ENCODE results near the gene PTPRG. TPM values are rescaled to one million over a fixed set of nuclear protein-coding genes. Genes with fewer than 3 reads are reported as not detected.

Gene PTPRG
- total RNA-seq, 2 experiments from 2014 or later, result 0.03 to 0.05 TPM

DNA sequence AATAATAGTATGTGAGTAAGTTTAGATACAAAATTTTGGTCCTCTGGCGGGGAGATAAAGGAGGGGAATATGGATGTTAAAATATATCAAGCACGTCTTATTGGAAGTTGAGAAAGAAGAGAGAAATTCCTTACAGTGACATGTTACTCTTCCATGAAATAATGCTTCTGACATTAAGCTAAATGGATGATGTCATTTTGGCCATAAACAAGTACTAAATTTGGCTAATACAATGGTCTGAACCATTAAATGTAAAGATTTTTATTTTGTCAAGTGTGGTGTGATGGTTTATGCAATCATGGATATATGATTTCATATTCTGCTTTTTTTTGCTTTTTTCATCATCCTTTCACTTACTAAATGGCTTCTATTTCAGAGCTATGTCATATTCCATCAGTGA lies 406.6 kb downstream of the PTPRG start:
- H3K9me3 Mint-ChIP-seq, result no peaks in the 10 kb centered on the region
- TF ChIP-seq, protein P1, sequence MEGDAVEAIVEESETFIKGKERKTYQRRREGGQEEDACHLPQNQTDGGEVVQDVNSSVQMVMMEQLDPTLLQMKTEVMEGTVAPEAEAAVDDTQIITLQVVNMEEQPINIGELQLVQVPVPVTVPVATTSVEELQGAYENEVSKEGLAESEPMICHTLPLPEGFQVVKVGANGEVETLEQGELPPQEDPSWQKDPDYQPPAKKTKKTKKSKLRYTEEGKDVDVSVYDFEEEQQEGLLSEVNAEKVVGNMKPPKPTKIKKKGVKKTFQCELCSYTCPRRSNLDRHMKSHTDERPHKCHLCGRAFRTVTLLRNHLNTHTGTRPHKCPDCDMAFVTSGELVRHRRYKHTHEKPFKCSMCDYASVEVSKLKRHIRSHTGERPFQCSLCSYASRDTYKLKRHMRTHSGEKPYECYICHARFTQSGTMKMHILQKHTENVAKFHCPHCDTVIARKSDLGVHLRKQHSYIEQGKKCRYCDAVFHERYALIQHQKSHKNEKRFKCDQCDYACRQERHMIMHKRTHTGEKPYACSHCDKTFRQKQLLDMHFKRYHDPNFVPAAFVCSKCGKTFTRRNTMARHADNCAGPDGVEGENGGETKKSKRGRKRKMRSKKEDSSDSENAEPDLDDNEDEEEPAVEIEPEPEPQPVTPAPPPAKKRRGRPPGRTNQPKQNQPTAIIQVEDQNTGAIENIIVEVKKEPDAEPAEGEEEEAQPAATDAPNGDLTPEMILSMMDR (IDR thresholded peaks at IDR 0.05), result no peak
- CTCF ChIA-PET, result no interaction called here

DNA sequence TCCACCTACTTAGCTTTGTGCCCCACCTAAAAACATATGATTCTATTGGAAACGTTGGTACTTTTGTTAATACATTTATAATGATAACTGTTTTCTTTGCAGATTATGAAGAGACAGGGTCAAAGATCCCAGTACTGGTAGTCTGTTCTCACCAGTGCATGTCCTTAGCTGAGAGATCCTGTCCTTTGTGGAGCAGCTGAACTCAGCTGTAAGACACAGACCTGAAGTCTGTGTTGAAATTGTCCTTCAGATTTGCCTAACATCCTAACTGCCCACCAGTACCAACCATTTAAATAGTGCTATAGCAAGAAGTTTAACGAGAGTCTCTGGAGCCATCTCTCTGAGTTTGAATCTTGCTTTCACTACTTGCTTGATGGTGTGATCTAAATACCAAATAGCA lies 413.3 kb downstream of the PTPRG start:
- Histone ChIP-seq H3K36me3 (ENCODE audit: insufficient read depth, low read length) (no peaks in the 10 kb centered on the region), H3K4me3 (ENCODE audit: low read length) (no peak overlapping the region), H3K27ac (ENCODE audit: low read depth in 1 of 2, low read length in 2 of 2) (no peak overlapping the region), H3K27me3 (ENCODE audit: control insufficient read depth in 1 of 2, insufficient read depth in 2 of 2, low read length in 2 of 2) (no peaks in the 10 kb centered on the region), H3K9me3 (ENCODE audit: control insufficient read depth in 1 of 2, insufficient read depth in 1 of 2, low read length in 2 of 2) (no peaks in the 10 kb centered on the region), H3K4me1 (ENCODE audit: insufficient read depth, low read length) (no peaks in the 10 kb centered on the region)
- no peaks in the 10 kb centered on the region for H3K36me3 Mint-ChIP-seq (ENCODE audit: low read depth)
- H3K27ac Mint-ChIP-seq, result no peak overlapping the region
- TF ChIP-seq, protein P1 (IDR thresholded peaks at IDR 0.05), result no peak
- no peak overlapping the region for H3K4me3 Mint-ChIP-seq
- H3K4me1 Mint-ChIP-seq (ENCODE audit: low read depth), result no peaks in the 10 kb centered on the region
- ChIA-PET POLR2A (no interaction called here), CTCF (no interaction called here)
- no peak for ATAC-seq (ENCODE audit: poor library complexity)
- DNase-seq, result no peak
- H3K27me3 Mint-ChIP-seq, result no peaks in the 10 kb centered on the region
- intact Hi-C loops (cut with DNase I, micrococcal nuclease), result no loop called here
- H3K9me3 Mint-ChIP-seq, result no peaks in the 10 kb centered on the region

More for the DNA sequence above, 406.6 kb downstream of the PTPRG start:
- Mint-ChIP-seq H3K27ac (no peak overlapping the region), H3K27me3 (no peaks in the 10 kb centered on the region), H3K36me3 (ENCODE audit: low read depth) (no peaks in the 10 kb centered on the region), H3K4me1 (ENCODE audit: low read depth) (no peaks in the 10 kb centered on the region), H3K4me3 (no peak overlapping the region)
- H3K9me3 ChIP-seq (ENCODE audit: control insufficient read depth in 1 of 2, insufficient read depth in 1 of 2, low read length in 2 of 2), result no peaks in the 10 kb centered on the region
- POLR2A ChIA-PET, result no interaction called here
- ATAC-seq (ENCODE audit: poor library complexity) (no peak), DNase-seq (no peak)
- no peaks in the 10 kb centered on the region for H3K36me3 ChIP-seq (ENCODE audit: insufficient read depth, low read length)
- no peaks in the 10 kb centered on the region for H3K4me1 ChIP-seq (ENCODE audit: insufficient read depth, low read length)
- H3K27ac ChIP-seq (ENCODE audit: low read depth in 1 of 2, low read length in 2 of 2), result no peak overlapping the region
- no peak overlapping the region for H3K4me3 ChIP-seq (ENCODE audit: low read length)
- H3K27me3 ChIP-seq (ENCODE audit: control insufficient read depth in 1 of 2, insufficient read depth in 2 of 2, low read length in 2 of 2), result no peaks in the 10 kb centered on the region
- intact Hi-C loops (cut with DNase I, micrococcal nuclease), result no loop called here

DNA sequence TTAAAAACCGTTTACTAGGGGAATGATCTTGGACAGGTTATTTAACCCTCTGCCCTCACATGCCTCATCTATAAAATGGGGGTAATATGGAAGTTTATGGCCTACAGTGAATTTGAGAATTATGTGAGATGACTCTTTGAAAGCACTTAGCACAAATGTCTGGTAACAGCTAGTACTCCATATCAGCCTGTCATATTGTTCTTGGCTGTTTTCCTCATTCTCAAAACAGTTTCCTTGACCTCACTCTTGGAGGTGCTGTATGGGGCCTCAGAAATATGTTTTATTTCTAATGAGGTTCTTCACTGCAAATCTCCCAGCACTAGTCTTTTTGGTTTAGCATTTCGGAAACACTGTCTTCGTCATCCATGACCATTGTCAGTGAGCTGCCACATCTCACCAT lies 413.8 kb downstream of the PTPRG start:
- H3K27me3 Mint-ChIP-seq, result no peaks in the 10 kb centered on the region
- Histone ChIP-seq H3K27ac (ENCODE audit: low read depth in 1 of 2, low read length in 2 of 2) (no peak overlapping the region), H3K4me3 (ENCODE audit: low read length) (no peak overlapping the region), H3K9me3 (ENCODE audit: control insufficient read depth in 1 of 2, insufficient read depth in 1 of 2, low read length in 2 of 2) (no peaks in the 10 kb centered on the region), H3K27me3 (ENCODE audit: control insufficient read depth in 1 of 2, insufficient read depth in 2 of 2, low read length in 2 of 2) (no peaks in the 10 kb centered on the region), H3K4me1 (ENCODE audit: insufficient read depth, low read length) (no peaks in the 10 kb centered on the region), H3K36me3 (ENCODE audit: insufficient read depth, low read length) (no peaks in the 10 kb centered on the region)
- H3K4me3 Mint-ChIP-seq, result no peak overlapping the region
- no peak overlapping the region for H3K27ac Mint-ChIP-seq
- TF ChIP-seq, protein P1 (IDR thresholded peaks at IDR 0.05), result no peak
- intact Hi-C loops (cut with DNase I, micrococcal nuclease), result no loop called here
- ATAC-seq (ENCODE audit: poor library complexity), result no peak
- H3K9me3 Mint-ChIP-seq, result no peaks in the 10 kb centered on the region
- CTCF ChIA-PET, result no interaction called here
- no peaks in the 10 kb centered on the region for H3K4me1 Mint-ChIP-seq (ENCODE audit: low read depth)
- no peak for DNase-seq
- no peaks in the 10 kb centered on the region for H3K36me3 Mint-ChIP-seq (ENCODE audit: low read depth)
- POLR2A ChIA-PET, result no interaction called here

Data from CD4-positive, alpha-beta T cell (primary cell).